Measurements from ENCODE around the gene CD83.

DNA sequence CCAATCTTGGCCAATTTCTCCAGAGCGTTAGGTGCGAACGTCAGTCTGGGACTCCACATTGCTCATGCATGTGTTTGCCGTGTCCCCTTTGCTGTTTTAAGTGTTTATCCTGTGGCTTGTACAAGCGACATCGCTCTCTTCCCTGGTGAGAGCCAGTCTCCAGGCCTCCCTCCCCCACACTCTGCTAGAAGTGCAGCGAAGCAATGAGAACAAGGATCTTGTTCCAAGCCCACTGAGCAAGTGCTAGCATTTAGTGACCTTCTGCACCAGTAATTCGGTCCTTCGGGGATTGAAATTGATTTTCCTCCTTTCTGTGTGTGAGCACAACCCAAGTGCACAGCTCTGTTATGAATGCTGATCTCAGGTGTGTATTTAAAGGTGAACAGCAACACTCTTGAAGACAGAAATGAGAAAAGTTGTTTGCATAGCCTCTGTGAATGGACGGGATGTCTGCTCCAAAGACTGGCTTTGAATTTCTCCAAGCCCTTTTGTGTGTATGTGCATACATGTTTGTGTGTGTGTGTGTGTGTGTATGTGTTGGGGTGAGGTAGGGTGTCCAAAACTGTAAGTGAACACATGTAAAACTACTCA, 29.0 kb downstream of the CD83 start:
- TF ChIP-seq, protein P1, sequence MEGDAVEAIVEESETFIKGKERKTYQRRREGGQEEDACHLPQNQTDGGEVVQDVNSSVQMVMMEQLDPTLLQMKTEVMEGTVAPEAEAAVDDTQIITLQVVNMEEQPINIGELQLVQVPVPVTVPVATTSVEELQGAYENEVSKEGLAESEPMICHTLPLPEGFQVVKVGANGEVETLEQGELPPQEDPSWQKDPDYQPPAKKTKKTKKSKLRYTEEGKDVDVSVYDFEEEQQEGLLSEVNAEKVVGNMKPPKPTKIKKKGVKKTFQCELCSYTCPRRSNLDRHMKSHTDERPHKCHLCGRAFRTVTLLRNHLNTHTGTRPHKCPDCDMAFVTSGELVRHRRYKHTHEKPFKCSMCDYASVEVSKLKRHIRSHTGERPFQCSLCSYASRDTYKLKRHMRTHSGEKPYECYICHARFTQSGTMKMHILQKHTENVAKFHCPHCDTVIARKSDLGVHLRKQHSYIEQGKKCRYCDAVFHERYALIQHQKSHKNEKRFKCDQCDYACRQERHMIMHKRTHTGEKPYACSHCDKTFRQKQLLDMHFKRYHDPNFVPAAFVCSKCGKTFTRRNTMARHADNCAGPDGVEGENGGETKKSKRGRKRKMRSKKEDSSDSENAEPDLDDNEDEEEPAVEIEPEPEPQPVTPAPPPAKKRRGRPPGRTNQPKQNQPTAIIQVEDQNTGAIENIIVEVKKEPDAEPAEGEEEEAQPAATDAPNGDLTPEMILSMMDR (conservative IDR thresholded peaks at IDR 0.05; ENCODE audit: low read length) = no peak
- no peak for TF ChIP-seq EZH2phosphoT487 (IDR thresholded peaks at IDR 0.05; ENCODE audit: borderline replicate concordance, low read depth, low read length)

Measured in OCI-LY7 (cell line).